HepG2 (cell line): ENCODE measurements around the gene DOCK1. TPM values are rescaled to one million over a fixed set of nuclear protein-coding genes. Genes with fewer than 3 reads are reported as not detected.

Experiments used
- ATAC-seq: fragments of 200-7000 bp; cut with Tn5 transposase; 3 replicates; pipeline ENCODE4 v1.9.1; 2020; ENCODE audit warnings: mild to moderate bottlenecking, moderate library complexity
- BruUV-seq: library from RNA; stranded (reverse); fragments of 400-500 nt; replicated peaks from 2 replicates; lab custom pipeline; 2021; lab: Mats Ljungman, UMichigan
- CTCF ChIA-PET: fragments of 300-600 bp; formaldehyde crosslinking; extraction: SDS; loops from one replicate; lab custom pipeline; 2021; ENCODE audit warnings: low total read pairs, inconsistent platforms, low intra/inter-chr PET ratio; lab: Yijun Ruan, JAX
- POLR2A ChIA-PET: fragments of 350-600 bp; sonication (Branson Sonifier 250); formaldehyde crosslinking; loops from one replicate; lab custom pipeline; 2020; ENCODE audit warnings: antibody characterized with exemption, inconsistent platforms; lab: Yijun Ruan, JAX
- DNase-seq: peaks from one replicate; pipeline ENCODE4 v3.0.0-alpha.2; 2015; ENCODE audit warnings: low spot score
- FAIRE-seq: peaks from 3 replicates; lab custom pipeline; 2011; peaks lifted over from hg19 to GRCh38; lab: Jason Lieb, UNC
- H2AFZ ChIP-seq: one replicate; pipeline ENCODE4 v1.6.1; 2011; ENCODE audit warnings: low read length, inconsistent platforms
- H3K27ac ChIP-seq: fragments of 300-600 bp; 3 replicates; pipeline ENCODE4 v1.8.0; 2011; ENCODE audit warnings: mixed run types, mild to moderate bottlenecking, mixed read lengths, low read length, inconsistent platforms; ENCODE audit not compliant: insufficient read depth; ENCODE audit errors: extremely low read length
- H3K27me3 ChIP-seq, 2 experiments: fragments of 200-600 bp in 1 of 2; 2 replicates in 1 of 2; 3 replicates in 1 of 2; pipeline versions ENCODE4 v1.6.0 to v1.8.0; 2011; ENCODE audit warnings: low read length in 2 of 2, mild to moderate bottlenecking in 2 of 2, moderate library complexity in 2 of 2, inconsistent platforms in 1 of 2; ENCODE audit not compliant: insufficient read depth in 2 of 2, control insufficient read depth in 1 of 2
- H3K36me3 ChIP-seq, 2 experiments: fragments of 200-600 bp in 1 of 2; replicated peaks in 1 of 2; 2 replicates in 1 of 2; 3 replicates in 1 of 2; pipeline versions ENCODE4 v1.5.1 to v1.8.0; 2011; ENCODE audit warnings: low read length in 2 of 2, inconsistent platforms in 1 of 2; ENCODE audit not compliant: insufficient read depth in 2 of 2, control insufficient read depth in 1 of 2
- H3K4me1 ChIP-seq: 2 replicates; pipeline ENCODE4 v1.5.1; 2012; ENCODE audit warnings: low read length, inconsistent platforms; ENCODE audit not compliant: insufficient read depth
- H3K4me2 ChIP-seq: 2 replicates; pipeline ENCODE4 v1.6.0; 2011; ENCODE audit warnings: low read depth, low read length, inconsistent platforms
- H3K4me3 ChIP-seq, 3 experiments: fragments of 200-600 bp in 1 of 3; sonication (generic), shearing (Covaris generic) in 1 of 3; replicated peaks in 1 of 3; 2 replicates each; pipeline ENCODE4 v1.5.1; 2011 to 2016; ENCODE audit warnings: low read length in 3 of 3, inconsistent platforms in 2 of 3, low read depth in 2 of 3, mild to moderate bottlenecking in 2 of 3, control low read depth in 1 of 3, mixed read lengths in 1 of 3; ENCODE audit not compliant: insufficient read depth in 1 of 3
- H3K79me2 ChIP-seq: one replicate; pipeline ENCODE4 v1.6.1; 2011; ENCODE audit warnings: low read length, inconsistent platforms; ENCODE audit not compliant: insufficient read depth
- H3K9ac ChIP-seq: 2 replicates; pipeline ENCODE4 v1.6.0; 2011; ENCODE audit warnings: mild to moderate bottlenecking, low read depth, low read length, inconsistent platforms; ENCODE audit not compliant: insufficient read depth
- H3K9me3 ChIP-seq: 2 replicates; pipeline ENCODE4 v1.5.1; 2012; ENCODE audit warnings: mild to moderate bottlenecking, low read length
- H4K20me1 ChIP-seq: 2 replicates; pipeline ENCODE4 v1.6.0; 2011; ENCODE audit warnings: inconsistent platforms, mild to moderate bottlenecking, low read length, moderate library complexity; ENCODE audit not compliant: insufficient read depth
- AHR ChIP-seq: IDR thresholded peaks from 2 replicates; pipeline ENCODE4 v1.6.1; 2018; ENCODE audit warnings: missing genetic modification reagents, missing compliant biosample characterization
- FOXM1 ChIP-seq: sonication (generic); formaldehyde crosslinking; IDR thresholded peaks from 2 replicates; pipeline ENCODE4 v1.5.0; 2020; ENCODE audit warnings: missing genetic modification reagents
- TFDP1 ChIP-seq: IDR thresholded peaks from 2 replicates; pipeline ENCODE4 v1.6.1; 2016; ENCODE audit warnings: missing compliant biosample characterization, missing genetic modification reagents, borderline replicate concordance
- ZNF276 ChIP-seq: sonication (generic); formaldehyde crosslinking; IDR thresholded peaks from 2 replicates; pipeline ENCODE4 v1.4.0; 2020; ENCODE audit warnings: mild to moderate bottlenecking, low read depth, missing genetic modification reagents
- WGBS: methylation state at CpG from one replicate; pipeline ENCODE4 v1.1.6; 2017; ENCODE audit warnings: low lambda C conversion rate; 5-methylcytosine and 5-hydroxymethylcytosine counted together
- in situ Hi-C: cut with HindIII; loops from 2 replicates; pipeline ENCODE4 v1.10.0; 2017; ENCODE audit warnings: low pct_unique_long_range_greater_than_20kb; ENCODE audit not compliant: extremely low pct_ligation_motif_present
- intact Hi-C: fragments of 100-400 bp; cut with micrococcal nuclease; formaldehyde crosslinking; loops from one replicate; pipeline ENCODE4 v1.10.0; 2022; ENCODE audit not compliant: unreplicated experiment
- polyA plus RNA-seq, 8 experiments: library from polyadenylated mRNA; depleted of rRNA in 3 of 8; stranded (reverse) in 7 of 8; unstranded in 1 of 8; fragments of >200 nt; fragmentation: Illumina TruSeq in 4 of 8; extraction: Trizol in 4 of 8; gene quantifications; 2 replicates each; pipeline versions ENCODE4 v1.2.1 to v1.2.3, GENCODE V29; 2011 to 2016; ENCODE audit warnings: low read depth in 4 of 8, missing spikeins in 1 of 8, mixed read lengths in 1 of 8; ENCODE audit not compliant: insufficient read depth in 1 of 8
- total RNA-seq, 5 experiments: library from RNA; depleted of rRNA; stranded (reverse); fragments of >200 nt; fragmentation: Illumina TruSeq; extraction: Trizol; gene quantifications; 2 replicates each; pipeline ENCODE4 v1.2.3, GENCODE V29; 2016; ENCODE audit warnings: low read depth in 1 of 5
- TF ChIP-seq, protein P1 (sequence below): sonication (generic); formaldehyde crosslinking; IDR thresholded peaks from 2 replicates; pipeline ENCODE4 v1.5.1; 2020; ENCODE audit warnings: mild to moderate bottlenecking, missing genetic modification reagents, moderate library complexity
- TF ChIP-seq, protein P2 (sequence below): sonication (generic); formaldehyde crosslinking; IDR thresholded peaks from 2 replicates; pipeline ENCODE4 v1.8.1; 2023; ENCODE audit warnings: mild to moderate bottlenecking, moderate library complexity, missing genetic modification reagents

DOCK1 gene
- total and polyA plus RNA-seq, 2 of the 13 experiments (the other 11 are each of a cell fraction or from before 2014, with no cell fraction given): 8.3 to 25.5 TPM

DNA sequence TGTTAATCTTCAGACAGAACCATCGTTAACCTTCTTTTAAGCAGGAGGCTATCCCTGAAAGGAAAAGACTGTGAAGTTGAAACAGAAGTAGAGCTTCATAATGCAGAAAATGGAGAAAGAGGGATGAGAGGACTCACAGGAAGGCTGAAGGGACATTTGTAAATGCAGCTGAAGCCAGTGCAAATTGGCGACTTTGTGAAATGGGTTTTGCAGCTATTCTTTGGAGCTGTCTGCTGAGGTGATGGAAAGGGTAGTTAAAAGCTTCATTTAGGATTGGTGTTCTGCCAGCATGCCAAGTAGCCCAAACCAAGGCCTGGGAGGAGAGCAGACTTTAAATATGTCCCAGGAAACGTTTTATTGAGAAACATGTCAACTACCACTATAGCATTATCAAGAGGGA is 168.4 kb downstream of the DOCK1 start:
- no peak for ATAC-seq
- intact Hi-C loops: no loop called here
- POLR2A ChIA-PET: no interaction called here
- Histone ChIP-seq H3K4me2 (no peak overlapping the region), H3K36me3 (peaks cover 10 to 20% of the 10 kb centered on the region in 2 experiments; a peak in 4 of 5 replicates), H3K27me3 (no peaks in the 10 kb centered on the region), H2AFZ (no peak overlapping the region), H3K27ac (no peak overlapping the region), H3K9me3 (no peaks in the 10 kb centered on the region), H4K20me1 (no peaks in the 10 kb centered on the region), H3K4me1 (no peaks in the 10 kb centered on the region), H3K79me2 (no peaks in the 10 kb centered on the region), H3K4me3 (no peak overlapping the region), H3K9ac (no peak overlapping the region)
- BruUV-seq: no TSS peak
- WGBS: 95% methylated on average over 3 of the region's 3 CpGs
- in situ Hi-C loops: no loop called here
- CTCF ChIA-PET: no interaction called here
- TF ChIP-seq, protein P1, sequence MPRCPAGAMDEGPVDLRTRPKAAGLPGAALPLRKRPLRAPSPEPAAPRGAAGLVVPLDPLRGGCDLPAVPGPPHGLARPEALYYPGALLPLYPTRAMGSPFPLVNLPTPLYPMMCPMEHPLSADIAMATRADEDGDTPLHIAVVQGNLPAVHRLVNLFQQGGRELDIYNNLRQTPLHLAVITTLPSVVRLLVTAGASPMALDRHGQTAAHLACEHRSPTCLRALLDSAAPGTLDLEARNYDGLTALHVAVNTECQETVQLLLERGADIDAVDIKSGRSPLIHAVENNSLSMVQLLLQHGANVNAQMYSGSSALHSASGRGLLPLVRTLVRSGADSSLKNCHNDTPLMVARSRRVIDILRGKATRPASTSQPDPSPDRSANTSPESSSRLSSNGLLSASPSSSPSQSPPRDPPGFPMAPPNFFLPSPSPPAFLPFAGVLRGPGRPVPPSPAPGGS (CRISPR knock-in tag): no peak
- TF ChIP-seq TFDP1 (CRISPR knock-in tag) (no peak), ZNF276 (no peak), FOXM1 (no peak), AHR (CRISPR knock-in tag) (no peak)
- TF ChIP-seq, protein P2, sequence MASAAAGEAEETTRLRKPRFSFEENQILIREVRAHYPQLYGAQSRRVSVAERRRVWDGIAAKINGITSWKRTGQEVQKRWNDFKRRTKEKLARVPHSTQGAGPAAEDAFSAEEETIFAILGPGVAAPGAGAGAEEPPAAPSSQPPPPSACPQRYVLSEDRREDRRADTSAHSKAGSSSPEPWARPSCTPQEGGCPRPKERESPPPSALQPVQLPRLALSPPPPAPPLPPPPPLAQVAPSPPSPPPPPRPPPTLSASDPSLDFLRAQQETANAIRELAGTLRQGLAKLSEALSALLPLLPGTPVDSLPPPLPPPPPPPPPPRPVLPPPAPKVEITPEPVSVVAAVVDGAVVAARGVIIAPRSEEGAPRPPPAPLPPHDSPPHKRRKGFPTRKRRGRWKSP (CRISPR knock-in tag): no peak
- no peak for DNase-seq
- FAIRE-seq: no peak
